Measurements from ENCODE around the gene EPB41L4A. TPM values are rescaled to one million over a fixed set of nuclear protein-coding genes. Genes with fewer than 3 reads are reported as not detected.

Gene EPB41L4A
- total RNA-seq, 2 donors from 2014 or later, result 7.7 to 9.9 TPM

GRCh38 chr5:112303685-112304084 is 115.4 kb downstream of the EPB41L4A start:
- peaks cover 13% of the 10 kb centered on the region for H3K4me1 ChIP-seq (ENCODE audit: control insufficient read depth, insufficient read depth, low read length)
- DNase-seq, result no peak
- no peak overlapping the region for H3K27ac ChIP-seq (ENCODE audit: low read depth, low read length)
- no peaks in the 10 kb centered on the region for H3K36me3 ChIP-seq (ENCODE audit: control insufficient read depth, insufficient read depth, low read length)
- peaks cover 18% of the 10 kb centered on the region for H3K9me3 ChIP-seq (ENCODE audit: control insufficient read depth, low read length)
- H3K36me3 Mint-ChIP-seq (ENCODE audit: low read depth), result peaks cover 4% of the 10 kb centered on the region
- no peak overlapping the region for H3K9ac ChIP-seq (ENCODE audit: extremely low read depth, low read length, poor library complexity, severe bottlenecking)
- peaks cover 14% of the 10 kb centered on the region for H3K27me3 ChIP-seq (ENCODE audit: control insufficient read depth, insufficient read depth, low read length, poor library complexity, severe bottlenecking)
- peaks cover 11% of the 10 kb centered on the region for H3K9me3 Mint-ChIP-seq
- TF ChIP-seq CTCF (conservative IDR thresholded peaks at IDR 0.05), result no peak
- H3K27ac Mint-ChIP-seq, result no peak overlapping the region
- 92 to 94% methylated on average over 4 of the region's 4 CpGs for WGBS, 2 experiments (ENCODE audit: insufficient coverage in 1 of 2, insufficient read length in 1 of 2)
- no peak overlapping the region for H3K4me3 Mint-ChIP-seq
- H3K27me3 Mint-ChIP-seq (ENCODE audit: insufficient read depth), result peaks cover 7% of the 10 kb centered on the region
- no peak overlapping the region for H3K4me3 ChIP-seq (ENCODE audit: low read length)
- peaks cover 39% of the 10 kb centered on the region for H3K4me1 Mint-ChIP-seq

GRCh38 chr5:112294126-112294525 is 125.0 kb downstream of the EPB41L4A start:
- Mint-ChIP-seq H3K9me3 (peaks cover 20% of the 10 kb centered on the region), H3K4me1 (no peaks in the 10 kb centered on the region), H3K4me3 (no peak overlapping the region), H3K27me3 (ENCODE audit: insufficient read depth) (peaks cover 3% of the 10 kb centered on the region), H3K36me3 (ENCODE audit: low read depth) (peaks cover 8% of the 10 kb centered on the region), H3K27ac (no peak overlapping the region)
- no peaks in the 10 kb centered on the region for H3K36me3 ChIP-seq (ENCODE audit: control insufficient read depth, insufficient read depth, low read length)
- H3K4me3 ChIP-seq (ENCODE audit: low read length), result no peak overlapping the region
- H3K27ac ChIP-seq (ENCODE audit: low read depth, low read length), result no peak overlapping the region
- DNase-seq, result no peak
- H3K9ac ChIP-seq (ENCODE audit: extremely low read depth, low read length, poor library complexity, severe bottlenecking), result no peak overlapping the region
- peaks cover 17% of the 10 kb centered on the region for H3K9me3 ChIP-seq (ENCODE audit: control insufficient read depth, low read length)
- peaks cover 5% of the 10 kb centered on the region for H3K4me1 ChIP-seq (ENCODE audit: control insufficient read depth, insufficient read depth, low read length)
- TF ChIP-seq CTCF (conservative IDR thresholded peaks at IDR 0.05), result no peak
- 70 to 84% methylated on average over 3 to 5 of the region's 5 CpGs for WGBS, 2 experiments (ENCODE audit: insufficient coverage in 1 of 2, insufficient read length in 1 of 2)
- H3K27me3 ChIP-seq (ENCODE audit: control insufficient read depth, insufficient read depth, low read length, poor library complexity, severe bottlenecking), result no peaks in the 10 kb centered on the region

GRCh38 chr5:112293587-112293986 is 125.5 kb downstream of the EPB41L4A start:
- Mint-ChIP-seq H3K27me3 (ENCODE audit: insufficient read depth) (peaks cover 3% of the 10 kb centered on the region), H3K27ac (no peak overlapping the region), H3K4me1 (no peaks in the 10 kb centered on the region), H3K4me3 (no peak overlapping the region), H3K36me3 (ENCODE audit: low read depth) (peaks cover 3% of the 10 kb centered on the region), H3K9me3 (peaks cover 15% of the 10 kb centered on the region)
- Histone ChIP-seq H3K36me3 (ENCODE audit: control insufficient read depth, insufficient read depth, low read length) (no peaks in the 10 kb centered on the region), H3K27me3 (ENCODE audit: control insufficient read depth, insufficient read depth, low read length, poor library complexity, severe bottlenecking) (no peaks in the 10 kb centered on the region), H3K4me3 (ENCODE audit: low read length) (no peak overlapping the region), H3K27ac (ENCODE audit: low read depth, low read length) (no peak overlapping the region), H3K4me1 (ENCODE audit: control insufficient read depth, insufficient read depth, low read length) (peaks cover 5% of the 10 kb centered on the region), H3K9me3 (ENCODE audit: control insufficient read depth, low read length) (peaks cover 13% of the 10 kb centered on the region), H3K9ac (ENCODE audit: extremely low read depth, low read length, poor library complexity, severe bottlenecking) (no peak overlapping the region)
- no peak for TF ChIP-seq CTCF (conservative IDR thresholded peaks at IDR 0.05)
- no peak for DNase-seq
- 91 to 92% methylated on average over 5 to 7 of the region's 7 CpGs for WGBS, 2 experiments (ENCODE audit: insufficient coverage in 1 of 2, insufficient read length in 1 of 2)

Measured in endodermal cell (in vitro differentiated cells).